Kidney capillary endothelial cell (primary cell): ENCODE measurements around the gene OGT.
"Not testable (repeated sequence)": the region's sequence is repeated elsewhere in the genome, so short reads cannot be mapped to it uniquely, and the experiment has no call there.

Source experiments
- DNase-seq: peaks from one replicate; pipeline ENCODE4 v3.0.0-alpha.2; 2018; ENCODE audit warnings: low spot score

Gene OGT

GRCh38 chrX:71540801-71541200 is 7.9 kb downstream of the OGT start:
- no peak for DNase-seq

DNA sequence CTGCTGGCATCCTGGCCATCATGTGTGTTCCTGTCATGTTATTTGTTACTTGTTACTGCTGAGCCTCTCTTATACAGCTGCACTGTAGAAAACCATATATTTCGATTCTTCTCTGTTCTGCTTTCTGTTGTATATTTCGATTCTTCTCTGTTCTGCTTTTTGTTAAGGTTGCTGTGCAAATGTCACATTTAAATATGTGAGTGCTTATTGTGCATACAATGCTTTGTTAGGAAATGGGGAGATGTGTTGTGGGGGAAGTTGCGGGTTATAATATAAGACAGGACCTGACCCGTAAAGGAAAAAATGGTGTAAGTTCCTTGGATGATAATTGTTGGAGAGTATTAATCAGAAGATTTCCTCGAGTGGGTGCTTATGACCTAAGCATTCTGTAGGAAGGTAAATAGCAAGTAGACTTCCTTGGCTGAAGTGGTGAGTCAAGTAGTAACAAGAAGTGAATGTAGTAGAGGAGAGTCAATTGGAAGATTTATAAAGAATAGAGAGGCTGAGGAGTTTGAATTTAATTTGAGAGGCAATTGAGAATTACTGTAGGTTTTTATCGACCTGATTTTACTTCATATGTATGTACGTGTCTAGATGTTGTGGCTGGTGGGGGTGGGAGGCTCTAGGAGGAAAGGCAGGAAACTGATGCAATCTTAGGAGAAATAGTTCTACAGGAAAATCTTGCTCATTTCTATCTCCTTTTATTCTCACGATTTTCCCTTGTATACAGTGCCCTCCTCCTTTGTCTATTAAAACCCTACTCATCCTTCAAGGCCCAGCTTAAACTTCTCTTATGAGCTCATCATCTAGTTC is 8.5 kb downstream of the OGT start:
- peak; percentile 31 for DNase-seq

DNA sequence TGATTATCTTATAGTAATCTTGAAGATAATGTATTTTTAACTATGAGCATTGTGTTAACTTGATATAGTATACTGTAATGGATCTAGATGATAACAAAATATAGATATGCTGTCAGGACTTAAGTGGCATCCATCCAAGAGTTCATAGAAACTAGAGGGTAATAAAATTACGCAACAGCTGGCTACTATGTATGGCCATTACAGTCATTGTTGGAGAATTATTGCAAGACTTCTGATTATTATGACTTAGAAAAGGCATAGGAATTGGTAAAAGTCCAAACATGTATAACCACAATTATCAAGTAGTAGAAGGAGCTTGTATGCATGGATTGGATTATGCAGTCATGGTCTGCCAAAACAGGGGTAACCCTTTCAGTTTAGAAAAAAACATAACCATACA is 9.5 kb downstream of the OGT start:
- DNase-seq, result no peak

DNA sequence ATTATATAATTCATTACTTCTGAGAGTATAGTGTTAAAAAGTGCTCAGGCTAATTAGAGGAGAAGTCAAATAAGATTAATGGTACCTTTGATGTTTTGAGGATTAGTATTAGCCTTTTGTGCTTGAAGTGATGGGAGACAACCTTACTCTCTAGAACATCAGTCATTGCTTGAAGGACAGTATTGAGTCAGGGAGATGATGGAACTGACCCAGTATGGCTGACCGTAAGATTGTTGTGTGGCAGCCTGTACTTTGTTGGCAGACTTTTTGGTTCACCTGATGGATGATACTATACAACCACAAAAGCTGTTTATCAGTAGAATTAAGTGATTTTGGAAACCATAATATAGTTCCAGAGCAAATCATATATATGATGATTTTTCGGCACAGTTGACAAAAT is 9.9 kb downstream of the OGT start:
- no peak for DNase-seq

- peak; percentile 67 for DNase-seq
Measured at GRCh38 chrX:71543316-71543715, 10.4 kb downstream of the OGT start.

- no peak for DNase-seq
Measured at GRCh38 chrX:71545364-71545763, 12.5 kb downstream of the OGT start.

GRCh38 chrX:71546879-71547278 is 14.0 kb downstream of the OGT start:
- no peak for DNase-seq

DNA sequence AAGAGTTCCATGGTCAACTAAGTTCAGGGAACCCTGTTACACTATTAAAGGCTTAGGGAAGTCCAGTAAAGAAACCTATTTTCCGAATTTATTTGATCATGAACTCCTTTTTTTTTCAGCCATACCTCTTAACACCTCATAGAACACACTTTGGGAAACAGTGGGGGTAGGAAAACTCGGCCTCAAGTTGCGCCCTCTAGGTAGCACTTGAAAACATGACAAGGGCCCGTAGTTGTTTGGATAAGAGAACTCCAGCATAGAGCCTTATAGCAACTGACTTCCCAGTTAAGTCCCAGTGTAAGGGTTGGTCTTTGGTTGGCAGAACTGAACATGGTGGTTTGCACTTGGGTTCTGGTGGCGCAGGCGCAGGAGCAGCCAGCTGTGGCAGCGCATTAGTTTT is 14.4 kb downstream of the OGT start:
- no peak for DNase-seq

GRCh38 chrX:71549986-71550385 is 17.1 kb downstream of the OGT start:
- DNase-seq, result no peak

GRCh38 chrX:71550578-71550977 is 17.7 kb downstream of the OGT start:
- no peak for DNase-seq

GRCh38 chrX:71556036-71556435 is 23.1 kb downstream of the OGT start:
- no peak for DNase-seq

- no peak for DNase-seq
Measured at GRCh38 chrX:71558920-71559319, 26.0 kb downstream of the OGT start.

- not testable (repeated sequence) for DNase-seq
Measured at GRCh38 chrX:71559773-71560172, 26.9 kb downstream of the OGT start.

- no peak for DNase-seq
Measured at GRCh38 chrX:71563921-71564320, 31.0 kb downstream of the OGT start.

GRCh38 chrX:71565474-71566041 is 32.7 kb downstream of the OGT start:
- DNase-seq, result no peak

- not testable (repeated sequence) for DNase-seq
Measured at GRCh38 chrX:71571390-71571789, 38.5 kb downstream of the OGT start.

DNA sequence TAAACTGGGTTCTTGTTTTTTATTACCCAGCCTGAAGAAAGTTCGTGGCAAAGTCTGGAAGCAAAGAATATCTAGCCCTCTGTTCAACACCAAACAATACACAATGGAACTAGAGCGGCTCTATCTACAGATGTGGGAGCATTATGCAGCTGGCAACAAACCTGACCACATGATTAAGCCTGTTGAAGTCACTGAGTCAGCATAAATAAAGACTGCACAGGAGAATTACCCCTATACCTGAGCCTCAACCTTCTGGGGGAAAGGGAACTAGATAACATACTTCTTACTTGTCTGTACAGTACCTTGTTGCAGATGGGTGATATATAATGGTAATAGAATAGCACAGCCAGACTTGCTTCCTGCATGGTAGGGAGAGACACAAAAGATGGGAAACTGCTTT is 40.7 kb downstream of the OGT start:
- no peak for DNase-seq

DNA sequence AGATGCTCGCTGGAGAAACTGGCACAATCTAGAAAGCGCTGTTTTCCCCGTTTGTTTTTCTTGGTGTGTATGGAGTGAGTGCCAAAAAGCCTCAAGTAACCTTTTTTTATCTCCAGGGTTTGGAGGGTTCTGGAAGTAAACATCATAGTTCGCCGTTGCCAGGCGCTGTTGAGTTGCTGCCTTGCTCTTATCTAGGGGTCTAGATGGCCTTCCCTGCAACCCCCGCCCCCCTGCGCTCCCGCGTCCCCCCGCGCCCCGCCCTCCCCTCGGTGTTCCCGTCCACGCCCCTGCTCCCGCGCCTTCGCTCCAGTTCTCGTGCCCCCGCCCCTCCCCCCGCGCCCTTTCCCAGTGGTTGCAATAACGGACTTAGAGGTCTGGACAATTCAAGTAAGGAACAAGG is 44.8 kb downstream of the OGT start:
- DNase-seq, result no peak

DNA sequence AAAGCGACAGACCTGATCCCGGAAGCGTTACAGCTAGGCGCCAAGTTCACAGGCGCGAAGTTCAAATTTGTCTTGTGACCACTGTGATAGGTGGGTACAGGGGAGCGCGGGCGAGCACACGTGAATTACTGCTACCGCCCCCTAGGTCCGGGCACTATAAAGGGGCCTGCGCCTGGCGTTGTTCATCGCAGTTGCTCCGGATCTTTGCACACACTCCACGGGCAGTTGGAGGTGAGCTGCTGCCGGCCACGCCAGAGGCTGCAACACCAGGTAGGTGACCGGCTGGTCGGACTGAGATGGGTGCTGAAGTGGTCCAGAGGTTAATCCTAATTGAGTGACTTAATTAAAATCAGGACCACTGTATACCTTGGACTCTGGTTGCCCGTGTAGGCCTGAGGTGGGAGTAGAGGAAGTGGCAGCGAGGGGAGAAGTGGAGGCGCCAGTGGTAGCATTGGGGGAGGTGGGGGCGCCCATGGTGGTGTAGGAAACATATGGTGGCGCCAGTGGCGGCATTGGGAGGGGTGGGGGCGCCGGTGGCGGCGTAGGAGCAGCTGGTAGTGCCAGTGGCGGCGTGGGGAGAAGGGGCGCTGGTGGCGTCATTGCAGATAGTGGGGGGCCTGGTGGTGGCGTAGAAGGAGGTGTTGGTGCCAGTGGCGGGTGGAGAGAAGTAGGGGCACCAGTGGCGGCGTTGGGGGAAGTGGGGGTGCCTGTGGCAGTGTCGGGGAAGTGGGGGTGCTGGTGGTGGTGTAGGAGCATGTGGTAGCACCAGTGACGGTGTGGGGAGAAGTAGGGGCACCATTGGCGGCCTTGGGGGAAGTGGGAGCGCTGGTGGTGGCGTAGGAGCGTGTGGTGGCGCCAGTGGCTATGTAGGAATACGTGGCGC is 45.6 kb downstream of the OGT start, which contains the start of gene GCNA:
Gene GCNA, plus strand, starts transcription at position 185 of the 883 bp plus-strand sequence. CDS start 2,385 bp downstream, outside the sequence.
- DNase-seq, result no peak

DNA sequence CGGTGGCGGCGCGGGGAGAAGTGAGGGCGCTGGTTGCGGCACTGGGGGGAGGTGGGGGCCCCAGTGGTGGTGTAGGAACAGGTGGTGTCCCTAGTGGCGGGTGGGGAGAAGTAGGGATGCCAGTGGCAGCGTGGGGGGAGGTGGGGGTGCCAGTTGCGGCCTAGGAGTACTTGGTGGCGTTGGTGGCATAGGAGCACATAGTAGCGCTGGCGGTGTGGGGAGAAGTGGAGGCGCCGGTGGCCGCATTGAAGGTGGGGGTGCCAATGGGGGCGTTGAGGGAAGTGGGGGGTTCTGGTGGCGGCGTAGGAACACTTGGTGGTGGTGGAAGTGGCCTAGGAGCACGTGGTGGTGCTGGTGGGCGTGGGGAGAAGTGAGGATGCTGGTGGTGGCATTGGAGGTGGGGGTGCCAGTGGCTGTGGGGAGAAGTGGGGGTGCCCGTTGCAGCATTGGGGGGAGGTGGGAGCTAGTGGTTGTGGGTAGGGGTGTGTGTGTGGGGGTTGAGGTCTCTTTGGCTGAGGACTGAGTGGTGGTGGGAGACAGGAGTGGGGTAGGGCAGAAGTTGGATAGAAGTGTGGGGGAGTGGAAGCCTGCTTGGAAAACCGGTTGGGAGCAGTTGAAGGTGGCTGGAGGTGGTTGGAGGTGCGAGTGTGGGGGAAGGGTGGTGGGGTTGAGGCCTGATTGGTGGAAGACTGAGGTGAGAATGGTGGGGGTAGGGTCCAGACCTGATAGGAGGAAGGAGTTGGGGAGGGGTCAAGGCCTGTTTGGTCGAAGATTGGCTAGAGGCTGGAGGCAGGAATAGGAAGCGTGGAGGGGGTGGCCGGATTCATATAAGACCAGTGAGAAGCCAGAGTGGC is 46.5 kb downstream of the OGT start:
- no peak for DNase-seq

- no peak for DNase-seq
Measured at GRCh38 chrX:71579990-71580380, 47.1 kb downstream of the OGT start.

GRCh38 chrX:71581210-71581609 is 48.3 kb downstream of the OGT start:
- DNase-seq, result no peak
